ENCODE results near the gene SLC35B4. TPM values are rescaled to one million over a fixed set of nuclear protein-coding genes. Genes with fewer than 3 reads are reported as not detected.

The SLC35B4 gene
- 25.7 and 26.9 TPM in 2 replicates for total RNA-seq

GRCh38 chr7:134316539-134317344, at the start of gene SLC35B4:
SLC35B4 (minus strand) TSS chr7:134316930; CDS start chr7:134316751, 179 bp downstream.

Other genes with a start within 250 kb of the SLC35B4 start
- gene LRGUK, start 189.6 kb downstream of the SLC35B4 start, total RNA-seq: 0.26 and 0.76 TPM in 2 replicates
- 108 and 143 TPM in 2 replicates for gene AKR1B1, start 142.2 kb upstream of the SLC35B4 start, total RNA-seq
- gene AKR1B10, start 210.6 kb upstream of the SLC35B4 start, total RNA-seq: 0.78 and 2.7 TPM in 2 replicates
- gene AKR1B15, start 232.2 kb upstream of the SLC35B4 start, total RNA-seq: 0.43 TPM in 1 of 2 replicates, not detected in the other